Bronchial epithelial cell (primary cell): ENCODE data around the gene FAM124A. TPM values are rescaled to one million over a fixed set of nuclear protein-coding genes. Genes with fewer than 3 reads are reported as not detected.

Source experiments
- DNase-seq: peaks from one replicate; pipeline ENCODE4 v3.0.0-alpha.2; 2010; ENCODE audit warnings: low read depth
- FAIRE-seq: peaks from 2 replicates; lab custom pipeline; 2011; peaks lifted over from hg19 to GRCh38; lab: Jason Lieb, UNC
- H3K27me3 ChIP-seq: 2 replicates; pipeline ENCODE4 v1.5.1; 2011; ENCODE audit warnings: low read length; ENCODE audit not compliant: control insufficient read depth, insufficient read depth
- H3K36me3 ChIP-seq: 2 replicates; pipeline ENCODE4 v1.5.1; 2011; ENCODE audit warnings: low read length; ENCODE audit not compliant: control insufficient read depth, insufficient read depth
- H3K4me3 ChIP-seq: 2 replicates; pipeline ENCODE4 v1.5.1; 2011; ENCODE audit warnings: mild to moderate bottlenecking, low read depth, low read length, control low read depth
- total RNA-seq: library from RNA; depleted of rRNA; stranded (reverse); fragments of >200 nt; gene quantifications from 2 replicates; pipeline ENCODE4 v1.2.1, GENCODE V29; 2014
- TF ChIP-seq, protein P1 (sequence below): IDR thresholded peaks from 2 replicates; pipeline ENCODE4 v1.5.1; 2011; ENCODE audit warnings: mild to moderate bottlenecking, moderate library complexity, low read length, control low read depth, inconsistent platforms; ENCODE audit not compliant: insufficient read depth, severe bottlenecking

FAM124A gene
- total RNA-seq, 1 donor from 2014 or later = not detected

DNA sequence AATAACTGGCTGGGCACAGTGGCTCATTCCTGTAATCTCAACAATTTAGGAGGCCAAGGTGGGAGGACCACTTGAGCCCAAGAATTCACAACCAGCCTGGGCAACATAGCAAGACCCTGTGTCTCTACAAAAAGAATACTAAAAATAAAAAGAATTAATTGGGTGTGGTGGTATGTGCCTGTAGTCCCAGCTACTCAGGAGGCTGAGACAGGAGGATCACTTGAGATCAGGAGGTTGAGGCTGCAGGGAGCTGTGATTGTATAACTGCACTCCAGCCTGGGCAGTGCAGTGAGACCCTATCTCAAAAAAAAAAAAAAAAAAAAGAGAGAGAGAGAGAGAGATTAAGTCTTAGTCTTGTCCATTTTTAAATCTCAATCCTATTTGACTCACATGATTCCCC, 81.7 kb downstream of the FAM124A start:
- FAIRE-seq (no peak), DNase-seq (no peak)
- no peak overlapping the region for H3K4me3 ChIP-seq
- H3K36me3 ChIP-seq = no peaks in the 10 kb centered on the region
- TF ChIP-seq, protein P1, sequence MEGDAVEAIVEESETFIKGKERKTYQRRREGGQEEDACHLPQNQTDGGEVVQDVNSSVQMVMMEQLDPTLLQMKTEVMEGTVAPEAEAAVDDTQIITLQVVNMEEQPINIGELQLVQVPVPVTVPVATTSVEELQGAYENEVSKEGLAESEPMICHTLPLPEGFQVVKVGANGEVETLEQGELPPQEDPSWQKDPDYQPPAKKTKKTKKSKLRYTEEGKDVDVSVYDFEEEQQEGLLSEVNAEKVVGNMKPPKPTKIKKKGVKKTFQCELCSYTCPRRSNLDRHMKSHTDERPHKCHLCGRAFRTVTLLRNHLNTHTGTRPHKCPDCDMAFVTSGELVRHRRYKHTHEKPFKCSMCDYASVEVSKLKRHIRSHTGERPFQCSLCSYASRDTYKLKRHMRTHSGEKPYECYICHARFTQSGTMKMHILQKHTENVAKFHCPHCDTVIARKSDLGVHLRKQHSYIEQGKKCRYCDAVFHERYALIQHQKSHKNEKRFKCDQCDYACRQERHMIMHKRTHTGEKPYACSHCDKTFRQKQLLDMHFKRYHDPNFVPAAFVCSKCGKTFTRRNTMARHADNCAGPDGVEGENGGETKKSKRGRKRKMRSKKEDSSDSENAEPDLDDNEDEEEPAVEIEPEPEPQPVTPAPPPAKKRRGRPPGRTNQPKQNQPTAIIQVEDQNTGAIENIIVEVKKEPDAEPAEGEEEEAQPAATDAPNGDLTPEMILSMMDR = no peak
- no peaks in the 10 kb centered on the region for H3K27me3 ChIP-seq

DNA sequence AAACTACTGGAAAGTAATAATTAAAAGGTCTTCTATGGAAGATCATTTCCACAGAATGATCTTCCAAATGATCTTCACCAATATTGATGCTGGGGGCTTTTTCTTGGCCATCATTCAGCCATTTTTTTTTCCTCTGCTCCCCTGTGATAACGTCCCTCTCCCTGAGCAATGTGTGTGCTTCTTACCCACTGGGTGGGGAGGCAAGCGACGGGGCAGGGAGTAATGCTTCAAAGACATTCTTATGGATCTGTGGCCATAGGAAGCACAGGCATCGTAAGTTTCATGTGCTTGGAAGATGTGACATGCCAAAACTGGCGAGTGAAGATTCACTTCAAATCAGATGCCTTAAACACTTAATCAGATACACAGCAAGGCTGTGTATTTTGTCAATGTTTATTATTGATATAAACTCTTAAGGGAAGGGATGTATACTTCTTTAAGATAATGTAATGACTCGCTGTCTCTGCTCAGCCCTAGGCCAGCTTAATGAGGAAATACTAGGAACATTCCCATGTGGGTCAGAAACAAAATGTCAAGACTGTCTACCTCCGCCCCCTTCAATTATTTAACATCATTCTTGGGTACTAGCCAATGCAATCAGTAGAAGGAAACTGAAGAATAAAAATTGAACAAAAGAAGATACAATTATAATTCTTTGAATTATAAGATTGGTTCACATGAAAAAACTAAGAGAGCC, 83.2 kb downstream of the FAM124A start:
- Histone ChIP-seq H3K27me3 (no peaks in the 10 kb centered on the region), H3K36me3 (no peaks in the 10 kb centered on the region), H3K4me3 (no peak overlapping the region)
- DNase-seq (peak; percentile 39), FAIRE-seq (no peak)
- TF ChIP-seq, protein P1 = no peak

DNA sequence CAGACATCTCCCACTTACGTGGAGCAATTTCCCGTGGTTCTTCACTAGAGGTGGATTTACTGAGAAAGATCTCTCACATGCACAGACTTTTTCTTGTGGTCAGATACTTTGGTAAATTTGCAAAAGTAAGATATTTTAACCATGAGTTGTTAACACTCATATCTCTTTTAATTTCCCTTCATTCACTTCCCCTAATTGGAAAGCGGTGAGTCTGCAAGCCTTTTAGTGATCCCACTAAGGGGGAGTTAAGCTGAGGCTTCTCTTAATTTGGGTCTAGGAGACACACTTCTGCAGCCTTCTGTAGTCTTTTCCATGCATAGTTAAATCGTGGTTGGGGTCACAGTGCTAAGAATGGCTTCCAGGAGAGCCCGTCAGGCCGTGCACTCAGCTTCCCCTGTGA, 86.6 kb downstream of the FAM124A start:
- DNase-seq (no peak), FAIRE-seq (peak; percentile 18)
- no peak overlapping the region for H3K4me3 ChIP-seq
- no peaks in the 10 kb centered on the region for H3K36me3 ChIP-seq
- peaks cover 2% of the 10 kb centered on the region for H3K27me3 ChIP-seq
- TF ChIP-seq, protein P1 = no peak

DNA sequence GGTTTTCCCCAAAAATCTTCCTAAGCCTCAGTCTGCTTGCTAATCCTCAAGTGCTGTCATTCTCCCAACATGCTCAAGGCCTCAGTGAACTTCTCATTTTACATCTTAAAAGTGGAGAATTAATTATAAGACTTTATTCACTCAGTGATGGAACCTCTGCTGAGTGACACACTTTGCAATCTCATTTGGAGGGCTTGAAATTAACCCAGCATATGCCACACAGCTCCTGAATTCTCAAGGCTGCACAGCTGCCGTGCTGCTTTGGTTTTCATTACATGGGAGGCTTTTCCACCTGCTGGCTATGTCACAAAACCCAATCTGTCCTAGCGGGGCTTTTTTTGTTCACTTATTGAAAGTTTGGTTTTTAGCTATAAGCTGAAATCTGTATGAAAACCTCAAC, 89.0 kb downstream of the FAM124A start:
- Histone ChIP-seq H3K27me3 (peaks cover 2% of the 10 kb centered on the region), H3K4me3 (no peak overlapping the region), H3K36me3 (no peaks in the 10 kb centered on the region)
- FAIRE-seq (no peak), DNase-seq (no peak)
- TF ChIP-seq, protein P1 = no peak

DNA sequence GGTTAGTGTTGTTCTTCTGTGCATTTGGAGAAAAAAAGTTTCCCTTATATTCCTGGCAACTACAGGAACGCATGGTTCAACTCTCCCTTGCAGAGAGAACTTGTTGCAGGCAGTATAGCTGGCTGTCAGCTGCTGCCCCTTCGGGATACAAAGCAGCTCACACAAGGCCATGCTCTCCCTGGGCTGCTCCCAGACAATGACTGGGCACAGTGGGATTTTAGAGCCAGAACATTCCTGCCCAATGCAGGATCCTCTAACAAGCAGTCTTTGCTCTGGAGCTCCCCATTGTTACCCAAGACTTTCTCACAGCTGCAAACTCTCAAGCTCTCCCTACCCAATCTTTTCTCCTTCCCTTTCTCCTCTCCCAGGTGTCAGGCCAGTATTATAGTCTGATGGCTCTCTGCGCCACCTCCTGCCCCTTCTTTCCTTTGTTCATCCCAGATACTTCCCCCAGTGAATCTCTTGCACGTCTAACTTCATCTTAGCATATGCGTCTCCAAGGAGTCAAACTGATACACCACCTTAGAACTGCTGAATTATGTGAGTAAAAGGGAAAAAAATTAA, 89.8 kb downstream of the FAM124A start:
- peaks cover 2% of the 10 kb centered on the region for H3K27me3 ChIP-seq
- no peak overlapping the region for H3K4me3 ChIP-seq
- FAIRE-seq (no peak), DNase-seq (no peak)
- H3K36me3 ChIP-seq = no peaks in the 10 kb centered on the region
- TF ChIP-seq, protein P1 = no peak
